Mesodermal cell (in vitro differentiated cells): ENCODE measurements around the gene GALNT13.

ENCODE experiments used
- H3K27ac ChIP-seq: 2 replicates; pipeline ENCODE4 v1.7.0; 2013; ENCODE audit warnings: mild to moderate bottlenecking, low read depth, low read length, moderate library complexity; ENCODE audit not compliant: severe bottlenecking
- H3K36me3 ChIP-seq: 2 replicates; pipeline ENCODE4 v1.7.1; 2013; ENCODE audit warnings: mild to moderate bottlenecking, low read length, moderate library complexity; ENCODE audit not compliant: control insufficient read depth, insufficient read depth
- H3K4me1 ChIP-seq: one replicate; pipeline ENCODE4 v1.7.1; 2013; ENCODE audit warnings: mild to moderate bottlenecking, low read length; ENCODE audit not compliant: insufficient read depth, control insufficient read depth, poor library complexity, severe bottlenecking
- H3K4me3 ChIP-seq: 2 replicates; pipeline ENCODE4 v1.7.0; 2013; ENCODE audit warnings: low read length, control low read depth, mild to moderate bottlenecking; ENCODE audit not compliant: insufficient read depth, poor library complexity, severe bottlenecking; ENCODE audit errors: extremely low read depth
- H3K9me3 ChIP-seq: 2 replicates; pipeline ENCODE4 v1.7.1; 2013; ENCODE audit warnings: mild to moderate bottlenecking, low read length, moderate library complexity; ENCODE audit not compliant: control insufficient read depth
- WGBS, 2 experiments: methylation state at CpG; one replicate each; pipeline ENCODE4 v1.1.5; 2013; ENCODE audit warnings: missing lambda C conversion rate in 2 of 2; ENCODE audit not compliant: insufficient coverage in 2 of 2; 5-methylcytosine and 5-hydroxymethylcytosine counted together

Gene GALNT13

DNA sequence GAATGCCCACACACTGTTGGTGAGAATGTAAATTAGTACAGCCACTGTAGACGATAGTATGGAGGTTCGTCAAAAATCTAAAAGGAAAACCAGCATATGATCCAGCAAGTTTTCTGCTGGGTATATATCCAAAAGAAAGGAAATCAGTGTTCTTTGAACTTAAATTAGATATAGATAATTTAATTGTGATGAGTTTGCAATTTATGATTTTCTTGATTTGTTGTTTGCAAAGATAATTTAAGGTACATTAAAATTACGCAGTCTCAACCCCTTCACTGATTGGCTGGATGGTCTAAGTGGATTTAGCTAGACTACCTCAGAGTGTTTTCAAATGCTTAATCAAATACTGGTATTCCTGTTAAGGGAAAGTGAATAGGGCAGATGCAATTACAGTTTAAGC, 302.2 kb downstream of the GALNT13 start:
- WGBS, 2 experiments, result 90 to 100% methylated on average over 2 of the region's 3 CpGs
- no peaks in the 10 kb centered on the region for H3K9me3 ChIP-seq
- no peak overlapping the region for H3K4me3 ChIP-seq
- no peaks in the 10 kb centered on the region for H3K4me1 ChIP-seq
- H3K36me3 ChIP-seq, result no peaks in the 10 kb centered on the region
- no peak overlapping the region for H3K27ac ChIP-seq

DNA sequence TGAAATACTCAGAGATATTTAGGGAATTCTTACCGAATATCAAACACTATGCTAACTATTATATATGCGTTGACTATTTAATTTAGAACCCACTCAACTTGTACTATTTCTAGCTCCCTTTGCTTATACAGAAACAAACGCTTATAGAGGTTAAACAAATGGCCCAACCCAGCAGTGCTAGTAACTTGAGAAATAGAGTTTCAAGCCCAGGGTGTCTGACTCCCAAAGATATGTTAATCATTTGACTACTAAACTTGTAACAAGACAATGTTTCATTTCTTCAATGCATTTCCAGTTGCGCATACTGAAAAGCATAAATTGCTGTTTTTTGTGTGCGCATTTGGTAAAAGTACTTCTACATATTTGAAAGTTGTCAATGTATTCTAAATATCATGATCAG, 310.3 kb downstream of the GALNT13 start:
- Histone ChIP-seq H3K4me3 (no peak overlapping the region), H3K9me3 (peaks cover 3% of the 10 kb centered on the region), H3K36me3 (no peaks in the 10 kb centered on the region), H3K4me1 (no peaks in the 10 kb centered on the region), H3K27ac (no peak overlapping the region)
- 100% methylated on average over 2 of the region's 5 CpGs; no CpG with 5 or more reads in 1 of the 2 experiments for WGBS, 2 experiments

DNA sequence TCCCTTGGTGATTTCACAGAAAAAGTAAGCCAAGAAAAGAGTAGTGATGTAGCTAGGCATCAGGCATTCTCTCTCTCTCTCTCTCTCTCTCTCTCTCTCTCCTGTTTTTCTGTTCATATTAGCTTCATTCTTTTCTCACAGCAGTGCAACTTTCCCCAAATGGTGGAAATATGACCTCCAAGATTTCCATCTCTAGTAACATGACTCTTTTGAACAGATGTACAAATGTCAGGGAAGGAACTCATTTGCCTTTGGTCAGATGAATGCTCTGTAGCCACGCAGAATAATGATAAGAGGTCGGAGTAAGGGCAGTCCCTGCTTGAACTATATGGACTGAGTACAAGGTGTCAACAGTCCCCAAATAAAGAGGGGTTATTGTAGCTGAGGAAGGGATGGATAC, 316.2 kb downstream of the GALNT13 start:
- Histone ChIP-seq H3K36me3 (no peaks in the 10 kb centered on the region), H3K4me1 (no peaks in the 10 kb centered on the region), H3K27ac (no peak overlapping the region), H3K9me3 (peaks cover 3% of the 10 kb centered on the region), H3K4me3 (no peak overlapping the region)
- 89 to 95% methylated on average over 2 of the region's 2 CpGs for WGBS, 2 experiments

DNA sequence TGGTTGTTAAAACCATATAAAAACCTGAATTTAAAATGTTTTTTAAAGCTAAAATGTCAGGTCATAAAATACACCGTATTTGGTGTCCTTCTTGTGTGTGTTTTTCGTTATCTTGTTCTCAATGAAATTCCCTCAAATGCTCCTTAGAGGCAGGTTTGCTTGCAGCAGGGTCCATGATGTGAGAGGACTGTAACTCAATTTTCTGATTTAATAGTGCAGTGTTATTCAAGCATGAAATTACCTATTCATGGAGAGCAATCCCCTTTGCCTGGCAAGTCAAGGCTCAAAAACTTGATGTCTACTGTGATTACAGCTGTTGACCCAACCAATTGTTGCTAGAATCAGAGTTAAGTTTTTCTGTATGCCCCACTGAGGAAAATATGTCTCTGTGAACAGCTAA, 318.2 kb downstream of the GALNT13 start:
- peaks cover 3% of the 10 kb centered on the region for H3K9me3 ChIP-seq
- WGBS, 2 experiments, result 100% methylated on average over 1 of the region's 2 CpGs
- no peaks in the 10 kb centered on the region for H3K36me3 ChIP-seq
- no peak overlapping the region for H3K4me3 ChIP-seq
- H3K27ac ChIP-seq, result no peak overlapping the region
- no peaks in the 10 kb centered on the region for H3K4me1 ChIP-seq

DNA sequence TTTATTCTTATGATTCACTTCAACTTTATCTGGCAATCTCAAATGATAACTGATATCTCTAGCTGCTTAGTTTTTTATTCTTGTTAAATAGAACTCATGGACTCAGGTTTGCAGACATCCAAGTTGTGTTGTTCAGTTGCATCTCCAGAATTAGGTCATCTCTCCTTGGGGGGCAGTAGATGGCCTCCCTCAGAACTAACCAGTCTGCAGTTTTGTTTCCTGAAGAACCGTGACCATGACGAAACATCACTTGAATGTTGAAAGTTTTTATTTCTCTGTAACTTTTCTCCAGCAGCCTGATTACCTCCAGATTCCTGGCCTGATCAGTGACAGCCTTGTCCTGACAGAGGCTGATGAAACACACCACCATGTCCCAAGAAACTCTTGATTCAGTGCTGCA, 321.5 kb downstream of the GALNT13 start:
- 90 to 94% methylated on average over 2 of the region's 2 CpGs for WGBS, 2 experiments
- H3K4me1 ChIP-seq, result no peaks in the 10 kb centered on the region
- no peak overlapping the region for H3K27ac ChIP-seq
- H3K36me3 ChIP-seq, result no peaks in the 10 kb centered on the region
- H3K4me3 ChIP-seq, result no peak overlapping the region
- H3K9me3 ChIP-seq, result no peaks in the 10 kb centered on the region

DNA sequence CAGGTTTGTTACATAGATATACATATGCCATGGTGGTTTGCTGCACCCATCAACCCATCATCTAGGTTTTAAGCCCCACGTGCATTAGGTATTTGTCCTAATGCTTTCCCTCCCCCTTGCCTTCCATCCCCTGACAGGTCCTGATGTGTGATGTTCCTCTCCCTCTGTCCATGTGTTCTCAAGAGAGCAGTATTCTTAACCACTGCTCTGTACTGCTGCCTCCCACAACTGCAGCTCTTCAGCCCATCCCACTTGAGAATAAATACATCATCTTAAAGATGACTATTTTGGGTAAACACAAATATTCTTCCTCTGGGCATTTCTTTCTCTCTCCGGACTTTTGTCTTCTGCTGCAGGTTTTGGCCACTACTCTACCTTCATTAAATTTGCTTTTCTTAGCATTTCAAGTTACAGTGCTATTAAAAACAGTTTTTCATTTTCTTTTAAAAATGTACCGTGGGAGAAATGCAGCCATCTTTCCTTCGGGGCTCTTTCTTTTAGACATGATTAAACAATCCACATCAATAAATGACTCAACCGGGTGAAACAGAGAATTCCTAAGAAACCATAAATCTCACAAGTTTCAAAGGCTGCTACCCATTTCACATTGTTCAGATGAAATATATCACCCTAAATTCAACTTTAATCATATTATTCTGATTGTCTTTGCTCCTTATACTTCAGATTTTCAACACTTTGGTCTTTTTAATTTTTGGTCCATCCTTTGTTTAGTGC, 323.4 kb downstream of the GALNT13 start:
- no peak overlapping the region for H3K27ac ChIP-seq
- no peak overlapping the region for H3K4me3 ChIP-seq
- H3K4me1 ChIP-seq, result no peaks in the 10 kb centered on the region
- no peaks in the 10 kb centered on the region for H3K9me3 ChIP-seq
- no peaks in the 10 kb centered on the region for H3K36me3 ChIP-seq
- WGBS, 2 experiments, result 83 to 98% methylated on average over 5 of the region's 5 CpGs

DNA sequence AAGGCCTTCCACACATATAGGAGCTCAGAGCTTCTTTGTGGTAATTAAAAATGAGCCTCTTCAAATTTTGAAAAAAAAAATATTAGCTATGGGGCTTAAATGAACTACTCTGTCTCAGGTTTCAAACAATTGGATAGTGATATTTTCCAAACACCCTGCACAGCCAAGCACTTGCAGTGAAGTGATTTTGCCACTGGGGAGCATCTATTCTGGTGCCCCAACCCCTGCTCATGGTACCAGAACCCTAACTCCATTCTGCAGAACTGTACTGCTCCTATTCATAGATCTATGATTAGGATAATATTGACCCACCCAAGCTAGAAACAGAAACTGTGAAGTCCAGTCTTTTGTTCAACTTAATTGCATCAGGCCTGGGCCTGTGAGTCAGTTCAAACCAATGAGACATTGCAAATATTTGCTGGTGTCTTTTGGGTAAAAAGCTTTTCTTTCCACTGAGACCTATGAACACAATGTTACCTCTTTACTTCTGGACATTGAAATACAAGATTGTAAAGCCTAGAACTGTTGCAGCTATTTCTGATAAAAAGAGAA, 324.0 kb downstream of the GALNT13 start:
- Histone ChIP-seq H3K4me3 (no peak overlapping the region), H3K27ac (no peak overlapping the region), H3K36me3 (no peaks in the 10 kb centered on the region), H3K9me3 (no peaks in the 10 kb centered on the region), H3K4me1 (no peaks in the 10 kb centered on the region)

DNA sequence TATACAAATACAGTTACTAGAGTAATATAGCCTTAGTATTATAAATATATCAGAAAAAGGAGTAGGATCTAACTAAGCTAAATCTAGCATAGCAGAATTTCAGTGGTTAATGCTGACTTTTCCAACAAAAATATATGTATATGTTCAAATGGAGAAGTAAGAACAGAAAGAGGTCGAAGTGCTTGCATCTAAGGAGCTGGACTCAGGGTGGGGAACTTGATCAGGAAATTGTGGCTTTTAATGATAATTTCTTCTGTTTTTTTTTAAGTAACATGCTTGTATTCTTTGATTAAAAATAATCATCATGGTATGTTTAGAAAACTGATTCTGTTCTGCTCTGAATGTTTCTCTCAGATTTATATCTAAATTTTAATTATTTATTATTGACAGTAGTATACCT, 327.1 kb downstream of the GALNT13 start:
- no CpG with 5 or more reads among the region's 1 CpG for WGBS, 2 experiments
- Histone ChIP-seq H3K36me3 (no peaks in the 10 kb centered on the region), H3K9me3 (no peaks in the 10 kb centered on the region), H3K4me1 (no peaks in the 10 kb centered on the region), H3K27ac (no peak overlapping the region), H3K4me3 (no peak overlapping the region)

DNA sequence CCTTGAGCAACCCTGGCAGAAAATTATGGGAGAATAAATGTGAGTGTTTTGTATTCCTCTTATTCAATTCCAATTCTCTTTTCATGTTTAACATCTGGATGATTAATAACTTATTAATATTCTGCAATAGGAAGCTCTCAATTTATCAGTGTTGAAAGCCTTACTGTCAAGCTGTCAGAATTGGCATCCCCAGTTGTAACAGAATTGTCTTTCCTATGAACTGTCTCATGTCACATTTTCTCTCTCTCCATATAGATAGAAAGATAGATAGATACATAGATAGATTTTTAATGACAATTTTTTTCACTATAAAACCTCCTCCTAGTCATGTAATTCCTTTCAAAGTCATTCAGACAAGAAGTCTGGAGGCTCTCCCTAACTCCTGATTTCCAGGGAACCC, 331.5 kb downstream of the GALNT13 start:
- Histone ChIP-seq H3K36me3 (no peaks in the 10 kb centered on the region), H3K27ac (no peak overlapping the region), H3K4me3 (no peak overlapping the region), H3K4me1 (no peaks in the 10 kb centered on the region), H3K9me3 (no peaks in the 10 kb centered on the region)

DNA sequence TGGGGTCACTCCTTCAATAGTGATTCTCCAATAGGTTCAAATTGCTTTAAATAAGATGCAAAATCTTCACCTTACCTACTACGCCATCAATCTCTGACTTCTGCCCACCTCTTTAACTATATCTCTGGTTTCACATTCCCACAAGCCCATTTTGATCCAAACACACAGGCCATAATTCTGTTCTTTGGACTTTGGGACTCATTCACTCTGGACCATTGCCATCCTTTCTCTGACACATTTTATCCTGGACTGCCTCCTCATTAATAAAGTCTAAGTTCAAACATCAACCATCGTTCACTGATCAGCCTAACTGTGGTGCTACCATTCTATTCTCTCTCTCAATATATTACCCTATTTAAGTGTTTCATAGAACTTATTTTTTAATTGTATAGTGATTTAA, 332.2 kb downstream of the GALNT13 start:
- no peaks in the 10 kb centered on the region for H3K36me3 ChIP-seq
- H3K27ac ChIP-seq, result no peak overlapping the region
- H3K9me3 ChIP-seq, result no peaks in the 10 kb centered on the region
- no peaks in the 10 kb centered on the region for H3K4me1 ChIP-seq
- no peak overlapping the region for H3K4me3 ChIP-seq
- 91 to 100% methylated on average over 1 to 2 of the region's 2 CpGs for WGBS, 2 experiments

DNA sequence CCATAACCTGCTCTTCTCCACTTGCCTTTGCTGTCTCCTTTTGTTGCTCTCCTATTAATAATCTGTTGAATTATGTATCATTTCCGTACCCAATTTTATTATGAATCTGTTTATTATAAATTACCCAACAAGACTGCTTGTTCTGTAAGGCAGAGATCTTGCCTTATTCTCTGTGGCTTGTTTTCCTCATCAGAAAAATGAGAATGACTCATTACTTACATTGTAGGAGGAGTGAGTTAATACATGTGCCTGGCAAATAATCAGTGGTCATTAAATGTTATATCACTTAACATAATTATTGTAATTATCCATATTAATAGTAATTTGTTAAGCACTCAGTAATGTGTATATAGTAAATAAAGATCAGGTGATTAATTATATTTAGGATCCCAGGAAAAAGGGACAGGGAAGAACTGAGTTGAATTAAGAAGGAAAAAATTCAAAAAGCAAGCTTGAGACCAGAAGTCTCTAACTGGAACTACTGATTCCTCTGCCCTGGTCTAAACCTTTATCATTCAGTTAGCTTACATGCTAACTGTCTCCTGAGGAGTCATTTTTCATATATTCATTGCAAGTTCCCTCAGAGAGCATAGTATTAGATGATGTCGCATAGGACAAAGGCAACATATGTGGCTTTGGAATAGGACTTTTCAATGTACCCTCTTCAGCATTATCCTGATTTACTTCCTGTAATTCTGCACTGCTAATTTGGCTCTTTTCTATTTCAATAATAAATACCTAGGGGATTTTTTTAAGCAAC, 335.7 kb downstream of the GALNT13 start:
- 83% methylated on average over 1 of the region's 2 CpGs; no CpG with 5 or more reads in 1 of the 2 experiments for WGBS, 2 experiments
- Histone ChIP-seq H3K9me3 (no peaks in the 10 kb centered on the region), H3K4me3 (no peak overlapping the region), H3K36me3 (no peaks in the 10 kb centered on the region), H3K27ac (no peak overlapping the region), H3K4me1 (no peaks in the 10 kb centered on the region)
